Coronary artery (tissue), 2 donors: Measurements from ENCODE around the gene ANKRD11.

Source experiments
- DNase-seq: peaks from one replicate; pipeline ENCODE4 v3.0.0-alpha.2; 2017; ENCODE audit warnings: low spot score
- H3K27ac ChIP-seq, 2 donors: fragments of 200-600 bp; sonication (generic); one replicate each; pipeline ENCODE4 v1.5.1; 2016 to 2019
- H3K4me3 ChIP-seq: fragments of 200-600 bp; sonication (generic); 2 replicates; pipeline ENCODE4 v1.5.1; 2016; ENCODE audit warnings: mild to moderate bottlenecking, moderate library complexity
- CTCF ChIP-seq: fragments of 200-600 bp; sonication (generic); IDR thresholded peaks from one replicate; pipeline ENCODE4 v1.5.1; 2019; ENCODE audit warnings: antibody characterized with exemption

ANKRD11 gene

GRCh38 chr16:89371968-89372634, 118.3 kb downstream of the ANKRD11 start:
- H3K4me3 ChIP-seq: no peak overlapping the region
- no peak for TF ChIP-seq CTCF
- no peak overlapping the region for H3K27ac ChIP-seq
- no peak for DNase-seq

GRCh38 chr16:89371386-89371785, 119.0 kb downstream of the ANKRD11 start:
- TF ChIP-seq CTCF: no peak
- DNase-seq: no peak
- Histone ChIP-seq H3K4me3 (no peak overlapping the region), H3K27ac (no peak overlapping the region)

- no peak overlapping the region for H3K4me3 ChIP-seq
- no peak for DNase-seq
- no peak for TF ChIP-seq CTCF
- no peak overlapping the region for H3K27ac ChIP-seq
Measured at GRCh38 chr16:89370601-89371000, 119.8 kb downstream of the ANKRD11 start.

GRCh38 chr16:89370081-89370511, 120.3 kb downstream of the ANKRD11 start:
- Histone ChIP-seq H3K27ac (no peak overlapping the region), H3K4me3 (no peak overlapping the region)
- DNase-seq: no peak
- TF ChIP-seq CTCF: no peak

- DNase-seq: no peak
- no peak overlapping the region for H3K4me3 ChIP-seq
- no peak for TF ChIP-seq CTCF
- H3K27ac ChIP-seq: no peak overlapping the region
Measured at GRCh38 chr16:89369266-89369895, 121.0 kb downstream of the ANKRD11 start.

GRCh38 chr16:89368604-89369249, 121.6 kb downstream of the ANKRD11 start:
- DNase-seq: no peak
- Histone ChIP-seq H3K4me3 (no peak overlapping the region), H3K27ac (no peak overlapping the region)
- TF ChIP-seq CTCF: no peak

- Histone ChIP-seq H3K4me3 (no peak overlapping the region), H3K27ac (no peak overlapping the region)
- DNase-seq: no peak
- TF ChIP-seq CTCF: no peak
Measured at GRCh38 chr16:89367538-89367915, 122.8 kb downstream of the ANKRD11 start.
